HepG2 (cell line): Measurements from ENCODE around the gene WDR20. TPM values are rescaled to one million over a fixed set of nuclear protein-coding genes. Genes with fewer than 3 reads are reported as not detected.

Experiments used
- ATAC-seq: fragments of 200-7000 bp; cut with Tn5 transposase; 3 replicates; pipeline ENCODE4 v1.9.1; 2020; ENCODE audit warnings: mild to moderate bottlenecking, moderate library complexity
- BruUV-seq: library from RNA; stranded (reverse); fragments of 400-500 nt; replicated peaks from 2 replicates; lab custom pipeline; 2021; lab: Mats Ljungman, UMichigan
- CTCF ChIA-PET: fragments of 300-600 bp; formaldehyde crosslinking; extraction: SDS; loops from one replicate; lab custom pipeline; 2021; ENCODE audit warnings: low total read pairs, inconsistent platforms, low intra/inter-chr PET ratio; lab: Yijun Ruan, JAX
- POLR2A ChIA-PET: fragments of 350-600 bp; sonication (Branson Sonifier 250); formaldehyde crosslinking; loops from one replicate; lab custom pipeline; 2020; ENCODE audit warnings: antibody characterized with exemption, inconsistent platforms; lab: Yijun Ruan, JAX
- DNase-seq: peaks from one replicate; pipeline ENCODE4 v3.0.0-alpha.2; 2015; ENCODE audit warnings: low spot score
- FAIRE-seq: peaks from 3 replicates; lab custom pipeline; 2011; peaks lifted over from hg19 to GRCh38; lab: Jason Lieb, UNC
- H2AFZ ChIP-seq: one replicate; pipeline ENCODE4 v1.6.1; 2011; ENCODE audit warnings: low read length, inconsistent platforms
- H3K27ac ChIP-seq: fragments of 300-600 bp; 3 replicates; pipeline ENCODE4 v1.8.0; 2011; ENCODE audit warnings: mixed run types, mild to moderate bottlenecking, mixed read lengths, low read length, inconsistent platforms; ENCODE audit not compliant: insufficient read depth; ENCODE audit errors: extremely low read length
- H3K27me3 ChIP-seq, 2 experiments: fragments of 200-600 bp in 1 of 2; 2 replicates in 1 of 2; 3 replicates in 1 of 2; pipeline versions ENCODE4 v1.6.0 to v1.8.0; 2011; ENCODE audit warnings: low read length in 2 of 2, mild to moderate bottlenecking in 2 of 2, moderate library complexity in 2 of 2, inconsistent platforms in 1 of 2; ENCODE audit not compliant: insufficient read depth in 2 of 2, control insufficient read depth in 1 of 2
- H3K36me3 ChIP-seq, 2 experiments: fragments of 200-600 bp in 1 of 2; replicated peaks in 1 of 2; 2 replicates in 1 of 2; 3 replicates in 1 of 2; pipeline versions ENCODE4 v1.5.1 to v1.8.0; 2011; ENCODE audit warnings: low read length in 2 of 2, inconsistent platforms in 1 of 2; ENCODE audit not compliant: insufficient read depth in 2 of 2, control insufficient read depth in 1 of 2
- H3K4me1 ChIP-seq: 2 replicates; pipeline ENCODE4 v1.5.1; 2012; ENCODE audit warnings: low read length, inconsistent platforms; ENCODE audit not compliant: insufficient read depth
- H3K4me2 ChIP-seq: 2 replicates; pipeline ENCODE4 v1.6.0; 2011; ENCODE audit warnings: low read depth, low read length, inconsistent platforms
- H3K4me3 ChIP-seq, 3 experiments: fragments of 200-600 bp in 1 of 3; sonication (generic), shearing (Covaris generic) in 1 of 3; replicated peaks in 1 of 3; 2 replicates each; pipeline ENCODE4 v1.5.1; 2011 to 2016; ENCODE audit warnings: low read length in 3 of 3, inconsistent platforms in 2 of 3, low read depth in 2 of 3, mild to moderate bottlenecking in 2 of 3, control low read depth in 1 of 3, mixed read lengths in 1 of 3; ENCODE audit not compliant: insufficient read depth in 1 of 3
- H3K79me2 ChIP-seq: one replicate; pipeline ENCODE4 v1.6.1; 2011; ENCODE audit warnings: low read length, inconsistent platforms; ENCODE audit not compliant: insufficient read depth
- H3K9ac ChIP-seq: 2 replicates; pipeline ENCODE4 v1.6.0; 2011; ENCODE audit warnings: mild to moderate bottlenecking, low read depth, low read length, inconsistent platforms; ENCODE audit not compliant: insufficient read depth
- H3K9me3 ChIP-seq: 2 replicates; pipeline ENCODE4 v1.5.1; 2012; ENCODE audit warnings: mild to moderate bottlenecking, low read length
- H4K20me1 ChIP-seq: 2 replicates; pipeline ENCODE4 v1.6.0; 2011; ENCODE audit warnings: inconsistent platforms, mild to moderate bottlenecking, low read length, moderate library complexity; ENCODE audit not compliant: insufficient read depth
- AFF4 ChIP-seq: sonication (generic); formaldehyde crosslinking; IDR thresholded peaks from 2 replicates; pipeline ENCODE4 v1.4.0; 2020; ENCODE audit warnings: missing genetic modification reagents
- MED13 ChIP-seq: sonication (generic); formaldehyde crosslinking; IDR thresholded peaks from 2 replicates; pipeline ENCODE4 v1.5.0; 2020; ENCODE audit warnings: missing genetic modification reagents
- THRA ChIP-seq: sonication (generic); formaldehyde crosslinking; IDR thresholded peaks from 2 replicates; pipeline ENCODE4 v1.4.0; 2020; ENCODE audit warnings: missing genetic modification reagents, borderline replicate concordance
- UBTF ChIP-seq: sonication (generic); formaldehyde crosslinking; IDR thresholded peaks from 2 replicates; pipeline ENCODE4 v1.4.0; 2020; ENCODE audit warnings: mild to moderate bottlenecking, missing genetic modification reagents
- WGBS: methylation state at CpG from one replicate; pipeline ENCODE4 v1.1.6; 2017; ENCODE audit warnings: low lambda C conversion rate; 5-methylcytosine and 5-hydroxymethylcytosine counted together
- in situ Hi-C: cut with HindIII; loops from 2 replicates; pipeline ENCODE4 v1.10.0; 2017; ENCODE audit warnings: low pct_unique_long_range_greater_than_20kb; ENCODE audit not compliant: extremely low pct_ligation_motif_present
- intact Hi-C: fragments of 100-400 bp; cut with micrococcal nuclease; formaldehyde crosslinking; loops from one replicate; pipeline ENCODE4 v1.10.0; 2022; ENCODE audit not compliant: unreplicated experiment
- polyA plus RNA-seq, 8 experiments: library from polyadenylated mRNA; depleted of rRNA in 3 of 8; stranded (reverse) in 7 of 8; unstranded in 1 of 8; fragments of >200 nt; fragmentation: Illumina TruSeq in 4 of 8; extraction: Trizol in 4 of 8; gene quantifications; 2 replicates each; pipeline versions ENCODE4 v1.2.1 to v1.2.3, GENCODE V29; 2011 to 2016; ENCODE audit warnings: low read depth in 4 of 8, missing spikeins in 1 of 8, mixed read lengths in 1 of 8; ENCODE audit not compliant: insufficient read depth in 1 of 8
- total RNA-seq, 5 experiments: library from RNA; depleted of rRNA; stranded (reverse); fragments of >200 nt; fragmentation: Illumina TruSeq; extraction: Trizol; gene quantifications; 2 replicates each; pipeline ENCODE4 v1.2.3, GENCODE V29; 2016; ENCODE audit warnings: low read depth in 1 of 5

The WDR20 gene
- total and polyA plus RNA-seq, 2 of the 13 experiments (the other 11 are each of a cell fraction or from before 2014, with no cell fraction given), result 10.4 to 23.2 TPM

- no peak for TF ChIP-seq MED13 (CRISPR knock-in tag)
- no peak for TF ChIP-seq UBTF (CRISPR knock-in tag)
- no peak for TF ChIP-seq AFF4 (CRISPR knock-in tag)
These were observed 46.9 kb upstream of the WDR20 start (continued) for GRCh38 chr14:102092806-102093205.

- no peak for TF ChIP-seq THRA (CRISPR knock-in tag)
- TF ChIP-seq, all 625 proteins: peak for 0
- ChIA-PET CTCF (interaction anchor here (3.1 kb wide), 1 partner anchor 31 kb away, joined by 22 read pairs; no protein-coding TSS in a partner anchor), POLR2A (no interaction called here)
- Histone ChIP-seq H3K4me3 (no peak overlapping the region), H3K27ac (no peak overlapping the region), H3K9me3 (no peaks in the 10 kb centered on the region), H3K4me2 (no peak overlapping the region; the same call in 1 of the 2 replicates), H3K9ac (no peak overlapping the region), H3K36me3 (no peaks in the 10 kb centered on the region), H4K20me1 (no peaks in the 10 kb centered on the region), H3K27me3 (peaks cover 2 to 25% of the 10 kb centered on the region in 2 experiments; a peak in 2 of 5 replicates), H3K79me2 (no peaks in the 10 kb centered on the region), H3K4me1 (peaks cover 37% of the 10 kb centered on the region), H2AFZ (no peak overlapping the region)
- ATAC-seq (peak; percentile 18; the same call in 2 of the 3 replicates), FAIRE-seq (no peak), DNase-seq (no peak)
- in situ Hi-C loops (loop anchor here (25.0 kb wide), 1 partner anchor 382 kb away; no protein-coding TSS in a partner anchor), intact Hi-C loops (no loop called here)
- BruUV-seq, result no TSS peak
- whole genome bisulfite sequencing, result 29% methylated on average over 4 of the region's 7 CpGs
These were observed 45.6 kb upstream of the WDR20 start for GRCh38 chr14:102094101-102094500.
